ENCODE measurements around the gene CD2AP. TPM values are rescaled to one million over a fixed set of nuclear protein-coding genes. Genes with fewer than 3 reads are reported as not detected.

CD2AP gene
- total RNA-seq, 5 donors from 2014 or later (not counting 1 experiment from before 2014, with no cell fraction given) = 22.3 to 39.7 (median 23.6) TPM

DNA sequence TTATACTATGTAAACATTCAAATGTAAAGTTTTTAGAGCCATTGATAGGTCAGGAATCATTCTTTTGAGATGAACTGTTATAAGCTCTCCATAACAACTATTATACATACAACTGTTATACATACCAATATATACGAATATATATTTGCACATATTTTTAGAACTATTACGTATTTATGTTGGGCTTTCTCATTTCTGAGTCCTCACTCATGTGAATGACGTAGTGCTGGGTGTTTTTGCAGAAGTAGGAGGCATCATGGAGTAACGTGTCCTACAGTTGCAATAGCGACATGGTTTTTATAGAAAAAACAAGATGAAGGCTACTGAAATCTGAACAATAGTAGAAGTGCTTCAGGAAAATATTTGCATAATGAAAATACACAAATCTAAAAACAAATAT, 184.4 kb downstream of the CD2AP start:
- Histone ChIP-seq H3K27me3 (replicated peaks in 1 of 2; ENCODE audit: control insufficient read depth in 2 of 2, extremely low read depth in 1 of 2, insufficient read depth in 2 of 2, low read length in 1 of 2) (peaks cover 0 to 3% of the 10 kb centered on the region in 2 experiments), H3K4me3 (ENCODE audit: control insufficient read depth in 1 of 2, extremely low read depth in 1 of 2, low read length in 1 of 2) (no peak overlapping the region), H3K4me1 (ENCODE audit: control insufficient read depth in 1 of 2, extremely low read depth in 1 of 2, insufficient read depth in 2 of 2, low read length in 2 of 2) (no peaks in the 10 kb centered on the region), H3K27ac (ENCODE audit: low read length) (no peak overlapping the region), H3K36me3 (ENCODE audit: control insufficient read depth in 2 of 2, extremely low read depth in 1 of 2, insufficient read depth in 1 of 2, low read length in 1 of 2) (no peaks in the 10 kb centered on the region), H3K9me3 (no peaks in the 10 kb centered on the region)
- 80% methylated on average over 1 of the region's 5 CpGs for WGBS (ENCODE audit: insufficient coverage)
- ChIA-PET CTCF (interaction anchor here in 1 of 2 donors (0.7 kb wide), 1 partner anchor 29 kb away, joined by 3 read pairs; no protein-coding TSS in a partner anchor), POLR2A (no interaction called here)
- H3K27ac Mint-ChIP-seq = no peak overlapping the region
- no peak overlapping the region for H3K4me3 Mint-ChIP-seq
- no peaks in the 10 kb centered on the region for H3K36me3 Mint-ChIP-seq
- no peak for ATAC-seq (replicated peaks in 1 of 4)
- no peaks in the 10 kb centered on the region for H3K4me1 Mint-ChIP-seq
- H3K9me3 Mint-ChIP-seq = no peaks in the 10 kb centered on the region
- DNase-seq = no peak
- peaks cover 10 to 17% of the 10 kb centered on the region in 2 donors for H3K27me3 Mint-ChIP-seq

DNA sequence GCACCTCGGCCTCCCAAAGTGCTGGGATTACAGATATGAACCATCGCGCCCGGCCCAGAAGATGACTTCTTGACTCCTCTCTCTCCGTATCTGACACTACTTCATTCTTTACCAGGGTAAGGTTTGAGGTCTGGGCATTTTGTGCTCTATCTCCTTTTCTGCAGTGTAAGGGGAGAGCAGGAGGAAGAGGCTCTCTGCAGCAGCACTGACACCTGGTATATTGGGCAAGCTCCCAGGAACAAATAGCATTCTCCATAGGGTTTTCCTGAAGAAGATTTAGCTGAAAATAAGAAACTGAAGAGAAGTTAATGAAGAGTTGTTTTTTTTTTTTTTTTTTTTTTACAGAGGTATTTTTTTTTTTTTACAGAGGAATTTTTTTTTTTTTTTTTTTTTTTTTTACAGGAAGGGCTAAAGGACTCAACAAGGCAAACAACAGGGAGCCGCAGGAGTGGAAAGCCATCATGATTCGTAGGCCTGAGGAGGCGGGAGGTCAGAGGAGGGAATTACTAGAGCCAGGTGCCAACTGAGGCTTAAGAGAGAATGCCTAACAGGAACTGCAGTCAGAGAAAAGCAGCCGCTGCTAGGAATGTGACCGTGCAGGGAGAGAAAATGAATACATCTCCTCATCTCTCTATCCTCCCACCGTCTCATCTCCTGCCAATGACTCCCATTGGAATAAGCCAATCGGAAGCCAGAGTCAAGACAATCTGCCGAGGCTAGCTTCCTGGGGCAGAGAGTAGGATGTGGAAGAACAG, 186.1 kb downstream of the CD2AP start:
- Histone ChIP-seq H3K27ac (ENCODE audit: low read length) (no peak overlapping the region), H3K27me3 (replicated peaks in 1 of 2; ENCODE audit: control insufficient read depth in 2 of 2, extremely low read depth in 1 of 2, insufficient read depth in 2 of 2, low read length in 1 of 2) (peaks cover 0 to 3% of the 10 kb centered on the region in 2 experiments), H3K4me3 (ENCODE audit: control insufficient read depth in 1 of 2, extremely low read depth in 1 of 2, low read length in 1 of 2) (no peak overlapping the region), H3K4me1 (ENCODE audit: control insufficient read depth in 1 of 2, extremely low read depth in 1 of 2, insufficient read depth in 2 of 2, low read length in 2 of 2) (no peaks in the 10 kb centered on the region), H3K36me3 (ENCODE audit: control insufficient read depth in 2 of 2, extremely low read depth in 1 of 2, insufficient read depth in 1 of 2, low read length in 1 of 2) (no peaks in the 10 kb centered on the region), H3K9me3 (no peaks in the 10 kb centered on the region)
- 92% methylated on average over 3 of the region's 13 CpGs for WGBS (ENCODE audit: insufficient coverage)
- no peaks in the 10 kb centered on the region for H3K9me3 Mint-ChIP-seq
- no peak for DNase-seq
- ChIA-PET CTCF (interaction anchor here (0.6 to 0.7 kb wide), 3 partner anchors 28 to 249 kb away, joined by 3 to 7 read pairs (median 5); no protein-coding TSS in a partner anchor), POLR2A (no interaction called here)
- H3K4me3 Mint-ChIP-seq = no peak overlapping the region
- peaks cover 19 to 34% of the 10 kb centered on the region in 2 donors for H3K27me3 Mint-ChIP-seq
- no peaks in the 10 kb centered on the region for H3K36me3 Mint-ChIP-seq
- H3K27ac Mint-ChIP-seq = no peak overlapping the region
- ATAC-seq (replicated peaks in 1 of 4) = no peak
- no peaks in the 10 kb centered on the region for H3K4me1 Mint-ChIP-seq

- no peaks in the 10 kb centered on the region for H3K9me3 Mint-ChIP-seq
- H3K4me1 Mint-ChIP-seq = no peaks in the 10 kb centered on the region
- no peak overlapping the region for H3K27ac Mint-ChIP-seq
- 80% methylated on average over 2 of the region's 3 CpGs for WGBS (ENCODE audit: insufficient coverage)
- no peaks in the 10 kb centered on the region for H3K36me3 Mint-ChIP-seq
- ATAC-seq (replicated peaks in 1 of 4) = no peak
- POLR2A ChIA-PET = no interaction called here
- peaks cover 0 to 3% of the 10 kb centered on the region in 2 experiments for H3K27me3 ChIP-seq (replicated peaks in 1 of 2; ENCODE audit: control insufficient read depth in 2 of 2, extremely low read depth in 1 of 2, insufficient read depth in 2 of 2, low read length in 1 of 2)
- no peaks in the 10 kb centered on the region for H3K4me1 ChIP-seq (ENCODE audit: control insufficient read depth in 1 of 2, extremely low read depth in 1 of 2, insufficient read depth in 2 of 2, low read length in 2 of 2)
- H3K36me3 ChIP-seq (ENCODE audit: control insufficient read depth in 2 of 2, extremely low read depth in 1 of 2, insufficient read depth in 1 of 2, low read length in 1 of 2) = no peaks in the 10 kb centered on the region
- CTCF ChIA-PET = no interaction called here
- H3K27ac ChIP-seq (ENCODE audit: low read length) = no peak overlapping the region
- H3K27me3 Mint-ChIP-seq = peaks cover 29 to 46% of the 10 kb centered on the region in 2 donors
- H3K4me3 Mint-ChIP-seq = no peak overlapping the region
- H3K9me3 ChIP-seq = no peaks in the 10 kb centered on the region
- no peak overlapping the region for H3K4me3 ChIP-seq (ENCODE audit: control insufficient read depth in 1 of 2, extremely low read depth in 1 of 2, low read length in 1 of 2)
- no peak for DNase-seq
Observed at GRCh38 chr6:47665112-47665511, 187.5 kb downstream of the CD2AP start.

DNA sequence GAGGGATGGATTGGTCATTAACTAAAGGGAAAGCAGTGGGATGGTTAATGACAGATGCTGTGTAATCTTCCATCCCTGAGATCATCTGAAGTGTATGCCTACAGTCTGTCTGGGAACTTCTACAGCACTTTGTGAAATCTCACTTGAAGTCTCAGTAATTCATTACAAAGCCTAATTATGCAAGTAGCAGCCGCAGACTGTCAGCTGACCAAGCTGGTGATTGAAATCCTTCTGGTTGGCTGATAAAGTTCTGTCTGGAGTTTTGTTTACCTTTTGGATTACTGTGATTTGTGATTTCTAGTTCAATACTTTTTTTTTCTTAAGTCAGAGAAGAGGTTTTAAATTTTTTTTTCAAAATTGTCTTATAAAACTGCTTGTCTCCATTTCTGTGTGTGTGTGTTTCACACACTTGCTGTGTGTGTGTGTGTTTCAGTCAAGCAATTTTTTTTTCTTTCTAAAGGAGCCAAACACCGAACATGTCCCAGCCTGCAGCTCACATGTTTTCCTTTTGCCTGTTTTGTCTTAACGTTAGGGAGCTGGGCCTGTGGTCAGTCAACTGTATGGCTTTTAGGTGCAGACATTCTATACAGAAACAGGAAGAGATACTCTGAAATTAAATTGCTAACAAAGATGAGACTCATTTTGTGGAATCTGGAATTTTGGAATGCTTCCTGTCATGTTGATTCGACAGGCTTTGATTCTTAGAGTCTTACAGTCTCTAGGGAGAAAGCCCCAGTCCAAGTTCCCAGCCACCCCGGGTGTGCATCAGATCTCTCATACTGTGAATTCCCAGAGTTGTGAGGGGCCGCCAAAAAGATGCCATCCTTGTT, 192.3 kb downstream of the CD2AP start:
- no peak overlapping the region for H3K27ac ChIP-seq (ENCODE audit: low read length)
- no peaks in the 10 kb centered on the region for H3K36me3 ChIP-seq (ENCODE audit: control insufficient read depth in 2 of 2, extremely low read depth in 1 of 2, insufficient read depth in 1 of 2, low read length in 1 of 2)
- 76% methylated on average over 5 of the region's 6 CpGs for WGBS (ENCODE audit: insufficient coverage)
- H3K36me3 Mint-ChIP-seq = no peaks in the 10 kb centered on the region
- H3K4me1 Mint-ChIP-seq = no peaks in the 10 kb centered on the region
- H3K9me3 ChIP-seq = no peaks in the 10 kb centered on the region
- CTCF ChIA-PET = interaction anchor here in 1 of 2 donors (0.7 to 0.8 kb wide), 2 partner anchors 16 to 38 kb away, joined by 3 to 4 read pairs; no protein-coding TSS in a partner anchor
- no peaks in the 10 kb centered on the region for H3K4me1 ChIP-seq (ENCODE audit: control insufficient read depth in 1 of 2, extremely low read depth in 1 of 2, insufficient read depth in 2 of 2, low read length in 2 of 2)
- ATAC-seq (replicated peaks in 1 of 4) (no peak), DNase-seq (no peak)
- H3K9me3 Mint-ChIP-seq = no peaks in the 10 kb centered on the region
- no peak overlapping the region for H3K4me3 Mint-ChIP-seq
- H3K27me3 Mint-ChIP-seq = peaks cover 35 to 50% of the 10 kb centered on the region in 2 donors
- no peak overlapping the region for H3K4me3 ChIP-seq (ENCODE audit: control insufficient read depth in 1 of 2, extremely low read depth in 1 of 2, low read length in 1 of 2)
- no peaks in the 10 kb centered on the region for H3K27me3 ChIP-seq (replicated peaks in 1 of 2; ENCODE audit: control insufficient read depth in 2 of 2, extremely low read depth in 1 of 2, insufficient read depth in 2 of 2, low read length in 1 of 2)
- H3K27ac Mint-ChIP-seq = no peak overlapping the region
- POLR2A ChIA-PET = no interaction called here

DNA sequence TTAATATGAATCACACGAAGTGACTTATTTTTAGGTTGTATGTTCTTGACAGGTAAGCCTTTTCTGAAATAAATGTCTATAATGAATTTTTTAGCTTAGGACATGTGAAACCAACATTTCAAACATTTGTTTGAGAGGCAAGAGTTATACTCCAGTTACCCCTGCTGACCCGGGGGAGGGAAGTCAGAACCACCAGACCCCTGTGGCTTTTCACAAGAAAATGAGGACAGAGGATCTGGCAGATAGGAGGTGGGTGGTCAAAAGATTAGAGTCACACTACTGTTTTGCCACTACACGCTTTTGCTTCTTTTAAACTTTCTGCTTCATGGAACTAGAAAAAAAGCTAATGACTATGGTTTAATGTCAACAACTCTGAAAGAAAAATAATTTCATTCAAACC, 193.3 kb downstream of the CD2AP start:
- POLR2A ChIA-PET = no interaction called here

DNA sequence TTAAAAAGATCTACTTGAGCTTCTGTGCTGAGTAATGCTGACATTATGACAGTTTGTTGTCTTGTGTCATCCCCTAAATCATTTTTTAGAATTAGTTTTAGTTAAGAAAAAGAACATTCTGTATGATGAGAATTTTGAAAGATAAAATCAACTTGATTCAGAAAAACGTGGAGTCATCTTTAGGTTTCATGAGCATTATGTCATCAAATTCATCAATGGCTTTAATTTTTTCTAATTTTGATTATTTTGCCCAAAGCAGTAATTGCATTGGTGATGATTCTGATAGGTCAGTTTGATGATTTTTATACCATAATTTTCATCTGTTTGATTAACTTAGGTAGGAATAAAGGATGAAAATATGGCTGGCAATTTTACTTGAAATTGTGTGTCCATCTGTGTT, 194.2 kb downstream of the CD2AP start:
- ATAC-seq (replicated peaks in 1 of 4) (no peak), DNase-seq (no peak)
- Mint-ChIP-seq H3K4me3 (no peak overlapping the region), H3K9me3 (no peaks in the 10 kb centered on the region), H3K27me3 (peaks cover 31 to 43% of the 10 kb centered on the region in 2 donors), H3K36me3 (no peaks in the 10 kb centered on the region), H3K4me1 (no peaks in the 10 kb centered on the region), H3K27ac (no peak overlapping the region)
- H3K4me1 ChIP-seq (ENCODE audit: control insufficient read depth in 1 of 2, extremely low read depth in 1 of 2, insufficient read depth in 2 of 2, low read length in 2 of 2) = no peaks in the 10 kb centered on the region
- H3K27me3 ChIP-seq (replicated peaks in 1 of 2; ENCODE audit: control insufficient read depth in 2 of 2, extremely low read depth in 1 of 2, insufficient read depth in 2 of 2, low read length in 1 of 2) = no peaks in the 10 kb centered on the region
- POLR2A ChIA-PET = no interaction called here
- H3K4me3 ChIP-seq (ENCODE audit: control insufficient read depth in 1 of 2, extremely low read depth in 1 of 2, low read length in 1 of 2) = no peak overlapping the region
- no peaks in the 10 kb centered on the region for H3K36me3 ChIP-seq (ENCODE audit: control insufficient read depth in 2 of 2, extremely low read depth in 1 of 2, insufficient read depth in 1 of 2, low read length in 1 of 2)
- CTCF ChIA-PET = no interaction called here
- H3K9me3 ChIP-seq = no peaks in the 10 kb centered on the region
- no peak overlapping the region for H3K27ac ChIP-seq (ENCODE audit: low read length)
- WGBS (ENCODE audit: insufficient coverage) = no CpG with 5 or more reads among the region's 1 CpG

More for the DNA sequence above, 193.3 kb downstream of the CD2AP start:
- no CpG with 5 or more reads among the region's 3 CpGs for WGBS (ENCODE audit: insufficient coverage)
- no peak overlapping the region for H3K4me3 ChIP-seq (ENCODE audit: control insufficient read depth in 1 of 2, extremely low read depth in 1 of 2, low read length in 1 of 2)
- Mint-ChIP-seq H3K27ac (no peak overlapping the region), H3K27me3 (peaks cover 33 to 50% of the 10 kb centered on the region in 2 donors), H3K9me3 (no peaks in the 10 kb centered on the region), H3K4me3 (no peak overlapping the region), H3K4me1 (no peaks in the 10 kb centered on the region), H3K36me3 (no peaks in the 10 kb centered on the region)
- no peaks in the 10 kb centered on the region for H3K9me3 ChIP-seq
- CTCF ChIA-PET = interaction anchor here in 1 of 2 donors (0.7 kb wide), 1 partner anchor 104 kb away, joined by 7 read pairs; no protein-coding TSS in a partner anchor
- H3K36me3 ChIP-seq (ENCODE audit: control insufficient read depth in 2 of 2, extremely low read depth in 1 of 2, insufficient read depth in 1 of 2, low read length in 1 of 2) = no peaks in the 10 kb centered on the region
- no peaks in the 10 kb centered on the region for H3K27me3 ChIP-seq (replicated peaks in 1 of 2; ENCODE audit: control insufficient read depth in 2 of 2, extremely low read depth in 1 of 2, insufficient read depth in 2 of 2, low read length in 1 of 2)
- no peak for ATAC-seq (replicated peaks in 1 of 4)
- no peak overlapping the region for H3K27ac ChIP-seq (ENCODE audit: low read length)
- DNase-seq = no peak
- H3K4me1 ChIP-seq (ENCODE audit: control insufficient read depth in 1 of 2, extremely low read depth in 1 of 2, insufficient read depth in 2 of 2, low read length in 2 of 2) = no peaks in the 10 kb centered on the region

Data from T-cell (primary cell).